HepG2 (cell line): Measurements from ENCODE around the gene SOST. TPM values are rescaled to one million over a fixed set of nuclear protein-coding genes. Genes with fewer than 3 reads are reported as not detected.

ENCODE experiments used
- ATAC-seq: fragments of 200-7000 bp; cut with Tn5 transposase; 3 replicates; pipeline ENCODE4 v1.9.1; 2020; ENCODE audit warnings: mild to moderate bottlenecking, moderate library complexity
- BruUV-seq: library from RNA; stranded (reverse); fragments of 400-500 nt; replicated peaks from 2 replicates; lab custom pipeline; 2021; lab: Mats Ljungman, UMichigan
- CTCF ChIA-PET: fragments of 300-600 bp; formaldehyde crosslinking; extraction: SDS; loops from one replicate; lab custom pipeline; 2021; ENCODE audit warnings: low total read pairs, inconsistent platforms, low intra/inter-chr PET ratio; lab: Yijun Ruan, JAX
- POLR2A ChIA-PET: fragments of 350-600 bp; sonication (Branson Sonifier 250); formaldehyde crosslinking; loops from one replicate; lab custom pipeline; 2020; ENCODE audit warnings: antibody characterized with exemption, inconsistent platforms; lab: Yijun Ruan, JAX
- DNase-seq: peaks from one replicate; pipeline ENCODE4 v3.0.0-alpha.2; 2015; ENCODE audit warnings: low spot score
- FAIRE-seq: peaks from 3 replicates; lab custom pipeline; 2011; peaks lifted over from hg19 to GRCh38; lab: Jason Lieb, UNC
- H2AFZ ChIP-seq: one replicate; pipeline ENCODE4 v1.6.1; 2011; ENCODE audit warnings: low read length, inconsistent platforms
- H3K27ac ChIP-seq: fragments of 300-600 bp; 3 replicates; pipeline ENCODE4 v1.8.0; 2011; ENCODE audit warnings: mixed run types, mild to moderate bottlenecking, mixed read lengths, low read length, inconsistent platforms; ENCODE audit not compliant: insufficient read depth; ENCODE audit errors: extremely low read length
- H3K27me3 ChIP-seq, 2 experiments: fragments of 200-600 bp in 1 of 2; 2 replicates in 1 of 2; 3 replicates in 1 of 2; pipeline versions ENCODE4 v1.6.0 to v1.8.0; 2011; ENCODE audit warnings: low read length in 2 of 2, mild to moderate bottlenecking in 2 of 2, moderate library complexity in 2 of 2, inconsistent platforms in 1 of 2; ENCODE audit not compliant: insufficient read depth in 2 of 2, control insufficient read depth in 1 of 2
- H3K36me3 ChIP-seq, 2 experiments: fragments of 200-600 bp in 1 of 2; replicated peaks in 1 of 2; 2 replicates in 1 of 2; 3 replicates in 1 of 2; pipeline versions ENCODE4 v1.5.1 to v1.8.0; 2011; ENCODE audit warnings: low read length in 2 of 2, inconsistent platforms in 1 of 2; ENCODE audit not compliant: insufficient read depth in 2 of 2, control insufficient read depth in 1 of 2
- H3K4me1 ChIP-seq: 2 replicates; pipeline ENCODE4 v1.5.1; 2012; ENCODE audit warnings: low read length, inconsistent platforms; ENCODE audit not compliant: insufficient read depth
- H3K4me2 ChIP-seq: 2 replicates; pipeline ENCODE4 v1.6.0; 2011; ENCODE audit warnings: low read depth, low read length, inconsistent platforms
- H3K4me3 ChIP-seq, 3 experiments: fragments of 200-600 bp in 1 of 3; sonication (generic), shearing (Covaris generic) in 1 of 3; replicated peaks in 1 of 3; 2 replicates each; pipeline ENCODE4 v1.5.1; 2011 to 2016; ENCODE audit warnings: low read length in 3 of 3, inconsistent platforms in 2 of 3, low read depth in 2 of 3, mild to moderate bottlenecking in 2 of 3, control low read depth in 1 of 3, mixed read lengths in 1 of 3; ENCODE audit not compliant: insufficient read depth in 1 of 3
- H3K79me2 ChIP-seq: one replicate; pipeline ENCODE4 v1.6.1; 2011; ENCODE audit warnings: low read length, inconsistent platforms; ENCODE audit not compliant: insufficient read depth
- H3K9ac ChIP-seq: 2 replicates; pipeline ENCODE4 v1.6.0; 2011; ENCODE audit warnings: mild to moderate bottlenecking, low read depth, low read length, inconsistent platforms; ENCODE audit not compliant: insufficient read depth
- H3K9me3 ChIP-seq: 2 replicates; pipeline ENCODE4 v1.5.1; 2012; ENCODE audit warnings: mild to moderate bottlenecking, low read length
- H4K20me1 ChIP-seq: 2 replicates; pipeline ENCODE4 v1.6.0; 2011; ENCODE audit warnings: inconsistent platforms, mild to moderate bottlenecking, low read length, moderate library complexity; ENCODE audit not compliant: insufficient read depth
- ARNTL ChIP-seq: sonication (generic); formaldehyde crosslinking; IDR thresholded peaks from 2 replicates; pipeline ENCODE4 v1.4.0; 2020; ENCODE audit warnings: mild to moderate bottlenecking, missing genetic modification reagents
- BCL3 ChIP-seq: sonication (generic); formaldehyde crosslinking; IDR thresholded peaks from 2 replicates; pipeline ENCODE4 v1.5.1; 2020; ENCODE audit warnings: mild to moderate bottlenecking, missing genetic modification reagents, moderate library complexity
- GFI1 ChIP-seq: sonication (generic); formaldehyde crosslinking; IDR thresholded peaks from 2 replicates; pipeline ENCODE4 v1.5.0; 2020; ENCODE audit warnings: missing genetic modification reagents, mild to moderate bottlenecking, borderline replicate concordance
- MAFK ChIP-seq, 2 experiments: IDR thresholded peaks in 1 of 2; conservative IDR thresholded peaks in 1 of 2; 2 replicates each; pipeline ENCODE4 v1.6.1; 2011; ENCODE audit warnings: improper control_type of control experiment in 2 of 2, low read length in 2 of 2
- NRL ChIP-seq: sonication (generic); formaldehyde crosslinking; IDR thresholded peaks from 2 replicates; pipeline ENCODE4 v1.5.0; 2020; ENCODE audit warnings: missing genetic modification reagents, mild to moderate bottlenecking, moderate library complexity, borderline replicate concordance
- PBX3 ChIP-seq: sonication (generic); formaldehyde crosslinking; IDR thresholded peaks from 2 replicates; pipeline ENCODE4 v1.8.1; 2023; ENCODE audit warnings: missing genetic modification reagents, inconsistent platforms, borderline replicate concordance
- RELA ChIP-seq: sonication (generic); formaldehyde crosslinking; IDR thresholded peaks from 2 replicates; pipeline ENCODE4 v1.4.0; 2020; ENCODE audit warnings: missing genetic modification reagents
- SP140L ChIP-seq: sonication (generic); formaldehyde crosslinking; IDR thresholded peaks from 2 replicates; pipeline ENCODE4 v1.4.0; 2020; ENCODE audit warnings: missing genetic modification reagents, borderline replicate concordance
- TEAD2 ChIP-seq: sonication (generic); formaldehyde crosslinking; IDR thresholded peaks from 2 replicates; pipeline ENCODE4 v1.9.0; 2021; ENCODE audit warnings: missing genetic modification reagents
- ZNF180 ChIP-seq: sonication (generic); formaldehyde crosslinking; IDR thresholded peaks from 2 replicates; pipeline ENCODE4 v1.4.0; 2020; ENCODE audit warnings: low read depth, missing genetic modification reagents, borderline replicate concordance
- ZNF678 ChIP-seq: sonication (generic); formaldehyde crosslinking; IDR thresholded peaks from 2 replicates; pipeline ENCODE4 v1.4.0; 2020; ENCODE audit warnings: mild to moderate bottlenecking, missing genetic modification reagents
- ZSCAN21 ChIP-seq: sonication (generic); formaldehyde crosslinking; IDR thresholded peaks from 2 replicates; pipeline ENCODE4 v1.8.0; 2022; ENCODE audit warnings: mild to moderate bottlenecking, missing genetic modification reagents, moderate library complexity, borderline replicate concordance
- ZUFSP ChIP-seq: sonication (generic); formaldehyde crosslinking; IDR thresholded peaks from 2 replicates; pipeline ENCODE4 v1.9.0; 2021; ENCODE audit warnings: missing genetic modification reagents, mild to moderate bottlenecking, borderline replicate concordance
- WGBS: methylation state at CpG from one replicate; pipeline ENCODE4 v1.1.6; 2017; ENCODE audit warnings: low lambda C conversion rate; 5-methylcytosine and 5-hydroxymethylcytosine counted together
- in situ Hi-C: cut with HindIII; loops from 2 replicates; pipeline ENCODE4 v1.10.0; 2017; ENCODE audit warnings: low pct_unique_long_range_greater_than_20kb; ENCODE audit not compliant: extremely low pct_ligation_motif_present
- intact Hi-C: fragments of 100-400 bp; cut with micrococcal nuclease; formaldehyde crosslinking; loops from one replicate; pipeline ENCODE4 v1.10.0; 2022; ENCODE audit not compliant: unreplicated experiment
- polyA plus RNA-seq, 8 experiments: library from polyadenylated mRNA; depleted of rRNA in 3 of 8; stranded (reverse) in 7 of 8; unstranded in 1 of 8; fragments of >200 nt; fragmentation: Illumina TruSeq in 4 of 8; extraction: Trizol in 4 of 8; gene quantifications; 2 replicates each; pipeline versions ENCODE4 v1.2.1 to v1.2.3, GENCODE V29; 2011 to 2016; ENCODE audit warnings: low read depth in 4 of 8, missing spikeins in 1 of 8, mixed read lengths in 1 of 8; ENCODE audit not compliant: insufficient read depth in 1 of 8
- total RNA-seq, 5 experiments: library from RNA; depleted of rRNA; stranded (reverse); fragments of >200 nt; fragmentation: Illumina TruSeq; extraction: Trizol; gene quantifications; 2 replicates each; pipeline ENCODE4 v1.2.3, GENCODE V29; 2016; ENCODE audit warnings: low read depth in 1 of 5

The SOST gene
- total and polyA plus RNA-seq, 2 of the 13 experiments (the other 11 are each of a cell fraction or from before 2014, with no cell fraction given): not detected

DNA sequence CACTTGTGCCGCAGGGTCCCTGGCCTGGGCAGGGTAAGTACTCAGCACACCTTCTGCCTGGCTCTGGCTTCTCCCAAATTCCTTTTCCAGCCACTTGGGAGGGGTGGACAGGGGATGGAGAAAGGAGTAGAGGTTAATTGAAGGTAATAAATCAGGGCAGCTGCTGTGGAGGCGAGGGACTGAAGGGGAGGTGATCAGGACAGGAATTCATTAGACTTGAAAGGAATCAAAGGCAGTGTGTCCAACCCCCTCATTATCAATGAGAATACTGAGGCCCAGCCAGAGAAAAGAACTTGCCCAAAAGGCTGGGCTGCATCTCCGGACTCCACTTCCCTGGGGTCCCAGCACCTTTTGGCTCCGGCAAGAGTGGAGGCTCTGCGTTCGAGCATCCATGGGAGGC is 2.4 kb downstream of the SOST start:
- in situ Hi-C loops: loop anchor here (5.0 kb wide), 1 partner anchor 179 kb away; no protein-coding TSS in a partner anchor
- CTCF ChIA-PET: interaction anchor here (2.4 kb wide), 1 partner anchor 62 kb away, joined by 10 read pairs; no protein-coding TSS in a partner anchor
- FAIRE-seq (no peak), ATAC-seq (no peak), DNase-seq (no peak)
- TF ChIP-seq SP140L (CRISPR knock-in tag): no peak
- TF ChIP-seq BCL3 (CRISPR knock-in tag): no peak
- no peak for TF ChIP-seq ZNF180
- no peak for TF ChIP-seq TEAD2 (CRISPR knock-in tag)
- no peak for TF ChIP-seq ZNF678 (CRISPR knock-in tag)
- no peak for TF ChIP-seq GFI1 (CRISPR knock-in tag)
- no peaks in the 10 kb centered on the region for H4K20me1 ChIP-seq
- POLR2A ChIA-PET: interaction anchor here (1.0 kb wide), 1 partner anchor 22 kb away, joined by 3 read pairs; no protein-coding TSS in a partner anchor
- no TSS peak for BruUV-seq
- no peaks in the 10 kb centered on the region for H3K79me2 ChIP-seq
- H3K9ac ChIP-seq: no peak overlapping the region
- WGBS: 40% methylated on average over 6 of the region's 6 CpGs
- no peaks in the 10 kb centered on the region for H3K9me3 ChIP-seq
- H3K27me3 ChIP-seq: peaks cover 12 to 66% of the 10 kb centered on the region in 2 experiments
- intact Hi-C loops: no loop called here
- H3K4me2 ChIP-seq: no peak overlapping the region
- H3K27ac ChIP-seq: no peak overlapping the region
- no peak overlapping the region for H2AFZ ChIP-seq
- no peak overlapping the region for H3K4me3 ChIP-seq
- H3K36me3 ChIP-seq: no peaks in the 10 kb centered on the region
- H3K4me1 ChIP-seq: peaks cover 12% of the 10 kb centered on the region

DNA sequence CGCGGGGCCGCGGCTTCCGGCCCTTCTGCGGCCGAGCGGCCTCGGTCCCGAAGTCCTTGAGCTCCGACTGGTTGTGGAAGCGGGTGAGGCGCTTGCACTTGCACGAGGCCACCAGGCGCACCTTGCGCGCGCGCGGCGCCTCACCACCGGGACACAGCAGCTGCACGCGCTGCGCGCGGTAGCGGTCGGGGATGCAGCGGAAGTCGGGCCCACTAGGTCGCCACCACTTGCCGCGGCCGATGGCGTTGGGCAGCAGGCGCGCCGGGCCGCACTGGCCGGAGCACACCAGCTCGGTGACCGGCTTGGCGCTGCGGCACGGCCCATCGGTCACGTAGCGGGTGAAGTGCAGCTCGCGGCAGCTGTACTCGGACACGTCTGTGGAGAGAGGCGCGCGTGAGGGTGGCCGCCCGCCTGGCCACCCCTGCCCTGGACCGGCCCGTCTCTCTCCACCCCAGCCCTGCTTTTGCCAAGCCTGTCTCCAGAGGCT is 3.2 kb downstream of the SOST start:
- H3K9ac ChIP-seq: no peak overlapping the region
- in situ Hi-C loops: loop anchor here (5.0 kb wide), 1 partner anchor 178 kb away; no protein-coding TSS in a partner anchor
- BruUV-seq: no TSS peak
- intact Hi-C loops: no loop called here
- peaks cover 15 to 73% of the 10 kb centered on the region in 2 experiments for H3K27me3 ChIP-seq
- H3K36me3 ChIP-seq: no peaks in the 10 kb centered on the region
- H3K4me1 ChIP-seq: peaks cover 12% of the 10 kb centered on the region
- ChIA-PET POLR2A (interaction anchor here (0.7 kb wide), 1 partner anchor 17 kb away, joined by 3 read pairs; no protein-coding TSS in a partner anchor), CTCF (interaction anchor here (2.4 kb wide), 1 partner anchor 61 kb away, joined by 10 read pairs; no protein-coding TSS in a partner anchor)
- no peaks in the 10 kb centered on the region for H4K20me1 ChIP-seq
- H3K4me3 ChIP-seq: no peak overlapping the region; a peak in 1 of 6 replicates
- H3K79me2 ChIP-seq: no peaks in the 10 kb centered on the region
- no peak overlapping the region for H2AFZ ChIP-seq
- 44% methylated on average over 31 of the region's 60 CpGs for WGBS
- ATAC-seq: peak; percentile 62
- no peak for DNase-seq
- H3K27ac ChIP-seq: no peak overlapping the region
- no peaks in the 10 kb centered on the region for H3K9me3 ChIP-seq
- no peak overlapping the region for H3K4me2 ChIP-seq
- no peak for FAIRE-seq
- TF ChIP-seq ZSCAN21 (CRISPR knock-in tag) (0 out of 2 replicates have a peak, but pooled peaks have one; percentile 31), MAFK (conservative IDR thresholded peaks at IDR 0.05 in 1 of 2, IDR thresholded peaks at IDR 0.05 in 1 of 2; ENCODE audit: low read length in 2 of 2) (no peak), ARNTL (no peak), RELA (no peak), ZUFSP (CRISPR knock-in tag) (no peak), PBX3 (CRISPR knock-in tag) (no peak), NRL (CRISPR knock-in tag) (peak; percentile 33; the same call in 1 of the 2 replicates)
